OCI-LY7 (cell line): ENCODE measurements around the gene RNF5. TPM values are rescaled to one million over a fixed set of nuclear protein-coding genes. Genes with fewer than 3 reads are reported as not detected.

Experiments used
- BruUV-seq: library from RNA; stranded (reverse); fragments of 400-500 nt; replicated peaks from 2 replicates; lab custom pipeline; 2021; lab: Mats Ljungman, UMichigan
- CTCF ChIA-PET: fragments of 300-600 bp; sonication (Branson Sonifier 250); formaldehyde crosslinking; loops from one replicate; lab custom pipeline; 2022; ENCODE audit warnings: antibody characterized with exemption; ENCODE audit not compliant: unreplicated experiment; lab: Charles Lee
- POLR2A ChIA-PET: fragments of 300-600 bp; sonication (Branson Sonifier 250); formaldehyde crosslinking; loops from one replicate; lab custom pipeline; 2022; ENCODE audit warnings: antibody characterized with exemption; lab: Charles Lee
- DNase-seq: peaks from one replicate; pipeline ENCODE4 v3.0.0-alpha.2; 2015; ENCODE audit warnings: low spot score
- H2AFZ ChIP-seq: fragments of 200-600 bp; sonication (generic), shearing (Covaris generic); 2 replicates; pipeline ENCODE4 v1.6.1; 2014; ENCODE audit warnings: mild to moderate bottlenecking, antibody characterized with exemption, low read length, moderate library complexity
- H3K27ac ChIP-seq: fragments of 200-600 bp; sonication (generic); 2 replicates; pipeline ENCODE4 v1.5.1; 2014; ENCODE audit warnings: mixed run types, low read depth, mild to moderate bottlenecking, moderate library complexity, low read length, inconsistent platforms; ENCODE audit not compliant: poor library complexity, severe bottlenecking
- H3K36me3 ChIP-seq: fragments of 200-600 bp; sonication (generic); 2 replicates; pipeline ENCODE4 v1.6.1; 2014; ENCODE audit warnings: mild to moderate bottlenecking, antibody characterized with exemption, low read length, moderate library complexity, mixed read lengths; ENCODE audit not compliant: insufficient read depth
- H3K4me1 ChIP-seq: fragments of 200-600 bp; sonication (generic); 2 replicates; pipeline ENCODE4 v1.5.1; 2014; ENCODE audit warnings: mild to moderate bottlenecking, low read length; ENCODE audit not compliant: insufficient read depth, poor library complexity, severe bottlenecking
- H3K4me2 ChIP-seq: fragments of 200-600 bp; sonication (generic); 2 replicates; pipeline ENCODE4 v1.6.1; 2014; ENCODE audit warnings: mild to moderate bottlenecking, low read length
- H3K4me3 ChIP-seq: fragments of 200-600 bp; sonication (generic); 2 replicates; pipeline ENCODE4 v1.5.1; 2014; ENCODE audit warnings: mild to moderate bottlenecking, low read depth, low read length; ENCODE audit not compliant: poor library complexity, severe bottlenecking
- H3K79me2 ChIP-seq: fragments of 200-600 bp; sonication (generic); 2 replicates; pipeline ENCODE4 v1.6.1; 2016; ENCODE audit warnings: low read depth, mild to moderate bottlenecking, low read length, moderate library complexity, mixed read lengths; ENCODE audit not compliant: insufficient read depth
- H3K9me2 ChIP-seq: fragments of 200-600 bp; sonication (generic); 2 replicates; pipeline ENCODE4 v1.6.1; 2016; ENCODE audit warnings: mild to moderate bottlenecking, low read length, mixed read lengths; ENCODE audit not compliant: insufficient read depth
- H3K9me3 ChIP-seq: fragments of 200-600 bp; sonication (generic); 2 replicates; pipeline ENCODE4 v1.6.1; 2014; ENCODE audit warnings: mild to moderate bottlenecking, mixed run types, low read length, mixed read lengths
- H4K20me1 ChIP-seq: fragments of 200-600 bp; sonication (generic); 2 replicates; pipeline ENCODE4 v1.6.1; 2014; ENCODE audit warnings: mild to moderate bottlenecking, antibody characterized with exemption, low read length, moderate library complexity, mixed read lengths; ENCODE audit not compliant: insufficient read depth
- CTCF ChIP-seq: fragments of 200-600 bp; sonication (generic); conservative IDR thresholded peaks from 2 replicates; pipeline ENCODE4 v1.5.1; 2014; ENCODE audit warnings: mild to moderate bottlenecking, antibody characterized with exemption, low read length, moderate library complexity, mixed read lengths
- EZH2phosphoT487 ChIP-seq: fragments of 200-600 bp; sonication (generic); IDR thresholded peaks from 2 replicates; pipeline ENCODE4 v1.6.1; 2018; ENCODE audit warnings: low read depth, borderline replicate concordance, mild to moderate bottlenecking, mixed run types, antibody characterized with exemption, low read length, moderate library complexity, mixed read lengths
- intact Hi-C: fragments of 100-400 bp; cut with micrococcal nuclease; formaldehyde crosslinking; loops from one replicate; pipeline ENCODE4 v1.10.0; 2022; ENCODE audit not compliant: unreplicated experiment
- total RNA-seq, 2 experiments: library from RNA; depleted of rRNA in 1 of 2; stranded (reverse); fragments of >200 nt in 1 of 2; shearing (Covaris generic) in 1 of 2; gene quantifications; 2 replicates each; pipeline ENCODE4 v1.2.3, GENCODE V29; 2014 to 2022

RNF5 gene
- total RNA-seq, 2 experiments from 2014 or later: 50.6 to 59.9 TPM

- Histone ChIP-seq H3K79me2 (no peaks in the 10 kb centered on the region; the same call in 1 of the 2 replicates), H3K9me2 (no peaks in the 10 kb centered on the region), H2AFZ (peak within 1 kb of the TSS; percentile 55), H3K4me2 (peak within 1 kb of the TSS; percentile 82), H3K27ac (peak within 1 kb of the TSS; percentile 62), H3K36me3 (peaks cover 33% of the 10 kb centered on the region), H3K4me1 (peaks cover 23% of the 10 kb centered on the region), H3K9me3 (no peaks in the 10 kb centered on the region), H4K20me1 (no peaks in the 10 kb centered on the region), H3K4me3 (peak within 1 kb of the TSS; percentile 80)
- POLR2A ChIA-PET: no interaction called here
- BruUV-seq: no TSS peak
- CTCF ChIA-PET: interaction anchor here (1.1 kb wide), 1 partner anchor 26 kb away, joined by 7 read pairs; the partner anchor contains the start of gene ATF6B
- intact Hi-C loops: loop anchor here (1.0 to 2.0 kb wide), 6 partner anchors 23 to 71 kb away; partner anchors contain the start of genes AGPAT1, FKBPL and NOTCH4
- peak; percentile 93 for DNase-seq
- TF ChIP-seq CTCF (0 out of 2 replicates have a peak, but pooled peaks have one; percentile 19), EZH2phosphoT487 (no peak)
These were observed 24.4 kb upstream of the RNF5 start, which contains the start of gene PPT2 for GRCh38 chr6:32153564-32154513. Gene PPT2, plus strand, starts transcription at chr6:32154141. Its CDS starts 454 bp downstream, at chr6:32154595.

GRCh38 chr6:32154514-32155161 lies 23.6 kb upstream of the RNF5 start:
- no peaks in the 10 kb centered on the region for H3K9me3 ChIP-seq
- H2AFZ ChIP-seq: peak overlapping the region; percentile 55
- peak; percentile 75 for TF ChIP-seq CTCF
- TF ChIP-seq EZH2phosphoT487: no peak
- H3K4me2 ChIP-seq: peak overlapping the region; percentile 82
- TSS peak; percentile 80 for BruUV-seq
- peak overlapping the region; percentile 62 for H3K27ac ChIP-seq
- peaks cover 23% of the 10 kb centered on the region for H3K4me1 ChIP-seq
- intact Hi-C loops: loop anchor here (1.0 to 2.0 kb wide), 6 partner anchors 22 to 70 kb away; partner anchors contain the start of genes AGPAT1, FKBPL and NOTCH4
- peak overlapping the region; percentile 80 for H3K4me3 ChIP-seq
- H4K20me1 ChIP-seq: no peaks in the 10 kb centered on the region
- ChIA-PET POLR2A (interaction anchor here (0.7 kb wide), 1 partner anchor 22 kb away, joined by 4 read pairs; no protein-coding TSS in a partner anchor), CTCF (interaction anchor here (1.1 kb wide), 1 partner anchor 27 kb away, joined by 7 read pairs; the partner anchor contains the start of gene ATF6B)
- H3K36me3 ChIP-seq: peaks cover 35% of the 10 kb centered on the region
- no peaks in the 10 kb centered on the region for H3K9me2 ChIP-seq
- peak; percentile 92 for DNase-seq
- H3K79me2 ChIP-seq: no peaks in the 10 kb centered on the region; the same call in 1 of the 2 replicates
